Psoas muscle (tissue), 8 donors: ENCODE results near the gene ZNF135. TPM values are rescaled to one million over a fixed set of nuclear protein-coding genes. Genes with fewer than 3 reads are reported as not detected.

Source experiments
- ATAC-seq, 4 donors: fragments of 200-7000 bp; cut with Tn5 transposase; one replicate each; pipeline ENCODE4 v1.9.1; 2020; ENCODE audit warnings: moderate library complexity in 3 of 4, mild to moderate bottlenecking in 2 of 4
- DNase-seq, 2 donors: peaks; one replicate each; pipeline ENCODE4 v3.0.0-alpha.2; 2020
- H3K27ac ChIP-seq: fragments of 200-600 bp; one replicate; pipeline ENCODE4 v1.8.0; 2022
- H3K27me3 ChIP-seq, 3 donors: fragments of 200-600 bp in 1 of 3; one replicate each; pipeline versions ENCODE4 v1.6.1 to v1.8.0; 2013 to 2022; ENCODE audit warnings: low read length in 2 of 3, mild to moderate bottlenecking in 2 of 3, moderate library complexity in 1 of 3; ENCODE audit not compliant: insufficient read depth in 3 of 3
- H3K36me3 ChIP-seq, 2 donors: fragments of 200-600 bp in 1 of 2; one replicate each; pipeline versions ENCODE4 v1.6.1 to v1.8.0; 2013 to 2022; ENCODE audit warnings: low read depth in 1 of 2, mild to moderate bottlenecking in 1 of 2, moderate library complexity in 1 of 2; ENCODE audit not compliant: insufficient read depth in 1 of 2
- H3K4me1 ChIP-seq: fragments of 200-600 bp; one replicate; pipeline ENCODE4 v1.8.0; 2022
- H3K4me3 ChIP-seq: fragments of 200-600 bp; one replicate; pipeline ENCODE4 v1.8.0; 2022; ENCODE audit warnings: mild to moderate bottlenecking
- H3K9me3 ChIP-seq: fragments of 200-600 bp; one replicate; pipeline ENCODE4 v1.8.0; 2022
- CTCF ChIP-seq: fragments of 200-600 bp; IDR thresholded peaks from one replicate; pipeline ENCODE4 v1.8.0; 2022; ENCODE audit warnings: antibody characterized with exemption
- WGBS, 3 donors: extraction: QIAGEN DNeasy Blood & Tissue Kit; methylation state at CpG; one replicate each; pipeline versions ENCODE4 v1.1.6 to v1.1.7; 2013; 5-methylcytosine and 5-hydroxymethylcytosine counted together
- intact Hi-C, 2 donors: fragments of 100-400 bp; cut with DNase I; formaldehyde crosslinking; loops; one replicate each; pipeline versions ENCODE4 v1.11.0 to v1.14.2; 2022
- polyA plus RNA-seq, 3 donors: library from polyadenylated mRNA; stranded (reverse); fragments of 200-250 nt; gene quantifications; one replicate each; pipeline ENCODE4 v1.2.3, GENCODE V29; 2013
- total RNA-seq, 4 donors: library from RNA; stranded (reverse); fragmentation: NEBNext Ultra II Directional in 2 of 4; extraction: Animal tissue kit (Norgen Biotek cat#: 25700) in 2 of 4; gene quantifications; one replicate each; pipeline versions ENCODE4 v1.2.1 to v1.2.4, GENCODE V29; 2021 to 2023
- donor health status: healthy with polysubstance abuse.
- donor health status: DM: no; HTN: no; CAD: no; lungs with moderate emphysema.
- donor health status: Bipolar disorder and iron deficiency.
- donor health status: healthy.
- donor health status: DM: yes; HTN: yes; CAD: no.
- donor health status: DM: no; HTN: no; CAD: no.
- donor health status: DM: no; HTN: no; CAD: no.
- donor health status: DM: yes; HTN: yes; CAD: no.

Gene ZNF135
- total and polyA plus RNA-seq, 7 donors: 0.87 to 1.7 (median 1.2) TPM

GRCh38 chr19:58067240-58067912 lies 8.3 kb downstream of the ZNF135 start:
- DNase-seq (no peak), ATAC-seq (no peak)
- intact Hi-C loops: no loop called here
- no peak overlapping the region for H3K27ac ChIP-seq
- peaks cover 89% of the 10 kb centered on the region for H3K9me3 ChIP-seq
- H3K4me1 ChIP-seq: no peaks in the 10 kb centered on the region
- 98 to 99% (median 99%) methylated on average over 15 of the region's 15 CpGs for WGBS, 3 donors
- no peak overlapping the region for H3K4me3 ChIP-seq
- H3K36me3 ChIP-seq: peaks cover 14 to 46% of the 10 kb centered on the region in 2 donors
- TF ChIP-seq CTCF: no peak
- H3K27me3 ChIP-seq: no peaks in the 10 kb centered on the region

- no peak overlapping the region for H3K27ac ChIP-seq
- TF ChIP-seq CTCF: no peak
- H3K27me3 ChIP-seq: no peaks in the 10 kb centered on the region
- H3K9me3 ChIP-seq: peaks cover 61% of the 10 kb centered on the region
- WGBS, 3 donors: 93 to 94% (median 93%) methylated on average over 10 of the region's 10 CpGs
- ATAC-seq: no peak
- peaks cover 9% of the 10 kb centered on the region in 2 donors for H3K36me3 ChIP-seq
- H3K4me1 ChIP-seq: no peaks in the 10 kb centered on the region
- intact Hi-C loops: no loop called here
- no peak overlapping the region for H3K4me3 ChIP-seq
- no peak for DNase-seq
Observed at GRCh38 chr19:58079792-58080191, 20.7 kb downstream of the ZNF135 start.

GRCh38 chr19:58083021-58083420 lies 23.9 kb downstream of the ZNF135 start:
- no peaks in the 10 kb centered on the region for H3K27me3 ChIP-seq
- peaks cover 53% of the 10 kb centered on the region for H3K9me3 ChIP-seq
- no peak for TF ChIP-seq CTCF
- no peaks in the 10 kb centered on the region for H3K4me1 ChIP-seq
- no peak overlapping the region for H3K4me3 ChIP-seq
- ATAC-seq (no peak), DNase-seq (no peak)
- H3K36me3 ChIP-seq: peaks cover 11 to 37% of the 10 kb centered on the region in 2 donors
- WGBS, 3 donors: 96 to 98% (median 97%) methylated on average over 3 of the region's 3 CpGs
- intact Hi-C loops: no loop called here
- no peak overlapping the region for H3K27ac ChIP-seq

- no peaks in the 10 kb centered on the region for H3K4me1 ChIP-seq
- no peak for ATAC-seq
- intact Hi-C loops: no loop called here
- no peaks in the 10 kb centered on the region for H3K27me3 ChIP-seq
- no peak overlapping the region for H3K27ac ChIP-seq
- WGBS, 3 donors: 97 to 99% (median 99%) methylated on average over 64 to 69 of the region's 69 CpGs
- no peak for DNase-seq
- no peak overlapping the region for H3K4me3 ChIP-seq
- peaks cover 63% of the 10 kb centered on the region for H3K9me3 ChIP-seq
- no peak for TF ChIP-seq CTCF
- peaks cover 11 to 37% of the 10 kb centered on the region in 2 donors for H3K36me3 ChIP-seq
Observed at GRCh38 chr19:58084596-58085347, 25.7 kb downstream of the ZNF135 start.
